Stomach smooth muscle (tissue), 2 donors: ENCODE measurements around the gene BLOC1S3.
A peak's percentile ranks its signal among the peaks of the same experiment; 100 is the strongest.

Experiments
- H3K27ac ChIP-seq: one replicate; pipeline ENCODE4 v1.7.0; 2013; ENCODE audit warnings: mild to moderate bottlenecking, low read length, inconsistent platforms
- H3K27me3 ChIP-seq, 2 donors: one replicate each; pipeline ENCODE4 v1.7.0; 2013; ENCODE audit warnings: low read length in 2 of 2; ENCODE audit not compliant: insufficient read depth in 2 of 2, control insufficient read depth in 1 of 2
- H3K36me3 ChIP-seq, 2 donors: one replicate each; pipeline ENCODE4 v1.7.0; 2013; ENCODE audit warnings: low read length in 2 of 2; ENCODE audit not compliant: control insufficient read depth in 2 of 2, insufficient read depth in 2 of 2
- H3K4me1 ChIP-seq: one replicate; pipeline ENCODE4 v1.7.0; 2013; ENCODE audit warnings: low read length; ENCODE audit not compliant: control insufficient read depth, insufficient read depth
- H3K4me3 ChIP-seq, 2 donors: one replicate each; pipeline ENCODE4 v1.7.0; 2013; ENCODE audit warnings: low read length in 2 of 2
- H3K9ac ChIP-seq, 2 donors: one replicate each; pipeline ENCODE4 v1.7.0; 2013; ENCODE audit warnings: low read length in 2 of 2, mild to moderate bottlenecking in 1 of 2
- H3K9me3 ChIP-seq, 2 donors: one replicate each; pipeline ENCODE4 v1.7.0; 2013; ENCODE audit warnings: low read length in 2 of 2; ENCODE audit not compliant: control insufficient read depth in 2 of 2
- donor health status: healthy.
- donor health status: Pancreatic carcinoma.

BLOC1S3 gene

GRCh38 chr19:45173816-45174215, 4.8 kb upstream of the BLOC1S3 start:
- Histone ChIP-seq H3K27me3 (no peaks in the 10 kb centered on the region), H3K9ac (no peak overlapping the region), H3K27ac (no peak overlapping the region), H3K36me3 (no peaks in the 10 kb centered on the region), H3K4me1 (peaks cover 11% of the 10 kb centered on the region), H3K9me3 (no peaks in the 10 kb centered on the region), H3K4me3 (no peak overlapping the region)

- no peak overlapping the region for H3K4me3 ChIP-seq
- no peaks in the 10 kb centered on the region for H3K36me3 ChIP-seq
- no peaks in the 10 kb centered on the region for H3K9me3 ChIP-seq
- no peaks in the 10 kb centered on the region for H3K27me3 ChIP-seq
- no peak overlapping the region for H3K27ac ChIP-seq
- peaks cover 29% of the 10 kb centered on the region for H3K4me1 ChIP-seq
- no peak overlapping the region for H3K9ac ChIP-seq
These were observed 2.9 kb upstream of the BLOC1S3 start for GRCh38 chr19:45175515-45176345.

- Histone ChIP-seq H3K4me3 (peak within 1 kb of the TSS; percentile 98 to 100), H3K9ac (peak within 1 kb of the TSS; percentile 84 to 89), H3K27ac (peak within 1 kb of the TSS; percentile 89), H3K4me1 (peaks cover 37% of the 10 kb centered on the region), H3K27me3 (no peaks in the 10 kb centered on the region), H3K36me3 (peaks cover 0 to 10% of the 10 kb centered on the region in 2 donors), H3K9me3 (no peaks in the 10 kb centered on the region)
These were observed 745 bp upstream of the BLOC1S3 start, which contains the start of gene TRAPPC6A for GRCh38 chr19:45177817-45178261. TRAPPC6A (minus strand) TSS chr19:45178237; CDS start chr19:45178218, 19 bp downstream.

GRCh38 chr19:45179072-45179891, 698 bp downstream of the BLOC1S3 start:
- peaks cover 0 to 10% of the 10 kb centered on the region in 2 donors for H3K36me3 ChIP-seq
- H3K27me3 ChIP-seq = no peaks in the 10 kb centered on the region
- peak overlapping the region; percentile 98 to 100 for H3K4me3 ChIP-seq
- peaks cover 37% of the 10 kb centered on the region for H3K4me1 ChIP-seq
- peak overlapping the region; percentile 84 to 89 for H3K9ac ChIP-seq
- H3K27ac ChIP-seq = peak overlapping the region; percentile 84
- no peaks in the 10 kb centered on the region for H3K9me3 ChIP-seq

- H3K9ac ChIP-seq = peak overlapping the region; percentile 48 to 64
- peaks cover 37% of the 10 kb centered on the region for H3K4me1 ChIP-seq
These were observed 1.3 kb downstream of the BLOC1S3 start for GRCh38 chr19:45179892-45180370.

GRCh38 chr19:45180936-45181335, 2.4 kb downstream of the BLOC1S3 start:
- Histone ChIP-seq H3K27ac (no peak overlapping the region), H3K27me3 (no peaks in the 10 kb centered on the region), H3K4me3 (no peak overlapping the region), H3K9ac (peak overlapping the region in 1 of 2 donors; percentile 32), H3K9me3 (no peaks in the 10 kb centered on the region), H3K4me1 (peaks cover 37% of the 10 kb centered on the region), H3K36me3 (peaks cover 0 to 10% of the 10 kb centered on the region in 2 donors)

More at GRCh38 chr19:45179892-45180370, 1.3 kb downstream of the BLOC1S3 start:
- Histone ChIP-seq H3K27me3 (no peaks in the 10 kb centered on the region), H3K9me3 (no peaks in the 10 kb centered on the region), H3K4me3 (peak overlapping the region; percentile 55 to 100), H3K27ac (peak overlapping the region; percentile 18), H3K36me3 (peaks cover 0 to 10% of the 10 kb centered on the region in 2 donors)

- H3K36me3 ChIP-seq = peaks cover 0 to 10% of the 10 kb centered on the region in 2 donors
- no peak overlapping the region for H3K4me3 ChIP-seq
- H3K9ac ChIP-seq = no peak overlapping the region
- no peaks in the 10 kb centered on the region for H3K27me3 ChIP-seq
- no peak overlapping the region for H3K27ac ChIP-seq
- no peaks in the 10 kb centered on the region for H3K9me3 ChIP-seq
- peaks cover 28% of the 10 kb centered on the region for H3K4me1 ChIP-seq
These were observed 4.2 kb downstream of the BLOC1S3 start for GRCh38 chr19:45182758-45183157.

- H3K9me3 ChIP-seq = no peaks in the 10 kb centered on the region
- no peaks in the 10 kb centered on the region for H3K27me3 ChIP-seq
- no peak overlapping the region for H3K9ac ChIP-seq
- peaks cover 0 to 10% of the 10 kb centered on the region in 2 donors for H3K36me3 ChIP-seq
- peaks cover 23% of the 10 kb centered on the region for H3K4me1 ChIP-seq
- no peak overlapping the region for H3K27ac ChIP-seq
- H3K4me3 ChIP-seq = no peak overlapping the region
These were observed 5.5 kb downstream of the BLOC1S3 start for GRCh38 chr19:45184115-45184514.

GRCh38 chr19:45186509-45187334, 8.1 kb downstream of the BLOC1S3 start:
- Histone ChIP-seq H3K4me1 (peaks cover under 1% of the 10 kb centered on the region), H3K9me3 (no peaks in the 10 kb centered on the region), H3K36me3 (peaks cover 0 to 2% of the 10 kb centered on the region in 2 donors), H3K27ac (no peak overlapping the region), H3K27me3 (no peaks in the 10 kb centered on the region), H3K9ac (no peak overlapping the region), H3K4me3 (no peak overlapping the region)
